GM19328 (cell line): ENCODE data around the gene CDHR5.

Source experiments
- ATAC-seq: cut with Tn5 transposase; IDR thresholded peaks from one replicate; pipeline ENCODE4 v1.9.1; 2021; ENCODE audit warnings: mild to moderate bottlenecking, moderate library complexity; ENCODE audit not compliant: unreplicated experiment

The CDHR5 gene

GRCh38 chr11:623349-623869 is 1.3 kb downstream of the CDHR5 start:
- no peak for ATAC-seq

GRCh38 chr11:621838-622237 is 2.9 kb downstream of the CDHR5 start:
- no peak for ATAC-seq

DNA sequence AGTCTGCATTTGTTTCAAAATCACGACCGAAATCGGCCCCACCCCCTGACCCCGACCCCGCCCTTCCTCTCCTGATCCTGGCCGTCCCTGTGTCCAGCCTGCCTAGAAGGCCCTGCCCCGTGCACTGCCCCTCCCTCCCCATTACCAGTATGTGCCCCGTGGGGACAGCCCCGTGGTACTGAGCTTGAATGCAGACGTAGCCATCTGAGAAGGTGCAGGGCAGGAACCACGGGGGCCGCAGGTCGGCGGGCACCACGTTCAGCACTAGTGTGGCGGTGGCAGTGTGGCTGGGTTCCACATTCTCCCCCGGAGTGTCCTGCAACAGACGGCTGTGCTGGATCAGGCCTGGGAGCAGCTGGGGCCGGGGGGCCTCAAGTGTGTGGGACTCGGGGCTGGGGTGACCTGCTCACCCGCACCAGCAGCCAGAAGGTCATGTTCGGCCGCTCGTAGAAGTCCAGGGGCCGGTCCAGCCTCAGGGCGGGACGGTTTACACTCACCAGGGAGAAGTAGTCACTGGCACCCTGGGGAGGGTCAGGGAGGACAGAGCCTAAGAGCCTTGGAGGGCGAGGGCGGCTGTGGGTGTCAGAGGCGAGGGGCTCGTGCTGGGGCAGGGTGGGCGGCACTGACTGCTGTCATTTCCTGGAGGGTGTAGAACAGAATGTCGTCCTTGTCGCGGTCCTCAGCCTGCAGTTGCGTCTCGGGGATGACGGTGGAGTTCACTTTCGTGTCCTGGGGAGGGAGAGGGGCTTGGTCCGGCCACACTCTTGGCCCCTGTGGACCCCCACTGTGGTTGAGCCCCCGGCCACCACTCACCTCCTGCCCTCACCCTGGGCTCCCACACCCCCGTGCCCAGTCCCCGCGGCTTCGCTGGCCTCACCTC is 3.6 kb downstream of the CDHR5 start:
- ATAC-seq: no peak

GRCh38 chr11:620201-620600 is 4.6 kb downstream of the CDHR5 start:
- no peak for ATAC-seq

DNA sequence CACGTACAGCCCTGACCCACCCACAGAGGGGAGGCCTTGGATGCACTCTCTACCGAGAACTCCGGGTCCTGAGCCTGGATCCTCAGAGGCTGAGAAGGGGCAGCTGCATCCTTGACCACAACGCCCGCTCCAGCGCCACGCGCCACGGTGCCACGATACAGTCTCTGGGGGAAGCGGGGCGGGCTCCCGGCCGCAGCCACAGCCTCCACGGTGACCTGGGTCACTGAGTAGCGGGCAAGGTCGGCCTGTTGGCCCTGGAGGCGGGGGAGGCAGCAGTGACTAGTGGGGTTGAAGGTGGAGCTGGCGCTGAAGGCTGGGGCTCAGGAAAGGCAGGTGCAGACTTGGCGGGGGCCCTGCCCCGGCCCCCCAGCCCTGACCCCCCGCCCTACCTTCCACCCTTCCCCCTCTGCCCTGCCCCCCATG is 5.1 kb downstream of the CDHR5 start:
- no peak for ATAC-seq

GRCh38 chr11:618856-619627 is 5.7 kb downstream of the CDHR5 start:
- no peak for ATAC-seq

GRCh38 chr11:617912-618682 is 6.7 kb downstream of the CDHR5 start:
- ATAC-seq: no peak

DNA sequence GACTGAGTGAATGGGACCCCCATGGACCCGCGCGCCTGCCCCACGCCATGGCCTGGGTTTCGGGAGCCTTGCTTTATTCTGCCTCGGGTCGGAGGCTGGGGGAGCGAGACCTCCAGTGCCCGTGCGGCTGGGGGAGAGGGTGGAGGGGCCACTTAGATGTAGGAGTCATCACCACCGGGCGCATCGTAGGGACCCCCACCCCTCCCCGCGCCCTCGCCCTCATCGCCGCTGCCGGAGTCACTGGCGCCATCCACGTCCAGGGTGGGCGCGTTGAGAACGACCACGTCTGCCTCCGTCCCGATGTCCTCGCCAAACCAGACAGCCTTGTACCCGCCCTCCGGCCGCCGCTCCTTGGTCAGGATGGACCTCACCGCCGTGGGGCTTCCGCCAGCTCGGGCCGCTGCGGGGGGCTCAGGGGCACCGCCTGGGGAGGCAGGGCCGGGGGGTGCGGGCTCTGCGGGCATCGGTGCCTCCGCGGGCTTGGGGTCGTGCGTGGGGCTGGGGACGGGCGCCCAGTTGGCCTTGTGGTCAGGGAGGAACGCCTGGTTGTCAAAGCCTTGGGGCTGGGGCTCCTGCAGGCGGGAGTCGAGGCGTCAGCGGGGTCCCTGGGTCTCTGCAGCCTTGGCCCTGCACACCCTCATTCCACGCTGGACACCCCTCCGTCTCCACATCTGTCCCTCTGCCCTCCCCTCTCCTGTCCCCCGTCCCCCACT is 7.4 kb downstream of the CDHR5 start:
- no peak for ATAC-seq

GRCh38 chr11:616320-617198 is 8.2 kb downstream of the CDHR5 start:
- no peak for ATAC-seq

DNA sequence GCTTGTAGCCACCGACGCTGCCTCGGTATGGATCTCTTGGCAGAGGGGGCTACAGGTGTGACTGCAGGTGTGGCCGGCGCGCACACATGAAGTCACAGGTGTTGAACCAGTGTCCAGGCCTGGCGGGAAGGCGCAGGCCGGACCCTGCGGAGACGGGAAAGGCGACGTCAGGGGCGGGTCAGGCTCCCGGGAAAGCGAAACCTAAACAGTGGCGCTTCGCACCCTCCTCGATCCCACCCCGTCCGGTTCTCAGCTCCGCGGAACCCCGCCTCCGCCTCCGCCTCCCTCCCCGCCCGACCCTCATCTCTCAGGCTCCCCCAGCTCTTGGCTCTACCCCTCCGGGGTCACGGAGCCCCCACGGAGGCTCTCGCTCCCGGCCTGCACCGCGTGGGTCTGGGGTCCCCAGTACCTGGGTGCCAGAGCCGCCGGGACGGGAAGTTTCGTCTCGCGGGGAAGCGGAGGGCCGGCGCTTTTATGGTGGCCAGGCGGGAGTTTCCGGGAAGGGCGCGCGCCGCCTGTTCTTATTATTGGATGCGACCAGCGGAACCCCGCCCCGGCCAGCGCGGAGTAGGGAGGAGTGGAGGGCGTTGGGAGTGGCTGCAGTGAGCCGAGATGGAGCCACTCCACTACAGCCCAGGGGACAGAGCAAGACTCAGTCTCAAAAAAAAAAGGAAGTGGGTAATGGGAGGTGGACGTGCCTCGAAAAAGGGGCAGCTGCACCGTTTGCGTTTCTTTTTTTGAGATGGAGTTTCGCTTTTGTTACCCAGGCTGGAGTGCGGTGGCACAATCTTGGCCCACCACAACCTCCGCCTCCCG is 9.0 kb downstream of the CDHR5 start, which contains the start of gene IRF7:
Gene IRF7 (minus strand): TSS at position 447 of the 816 bp plus-strand sequence. CDS start 586 bp downstream, outside the sequence.
- ATAC-seq: peak; percentile 74

DNA sequence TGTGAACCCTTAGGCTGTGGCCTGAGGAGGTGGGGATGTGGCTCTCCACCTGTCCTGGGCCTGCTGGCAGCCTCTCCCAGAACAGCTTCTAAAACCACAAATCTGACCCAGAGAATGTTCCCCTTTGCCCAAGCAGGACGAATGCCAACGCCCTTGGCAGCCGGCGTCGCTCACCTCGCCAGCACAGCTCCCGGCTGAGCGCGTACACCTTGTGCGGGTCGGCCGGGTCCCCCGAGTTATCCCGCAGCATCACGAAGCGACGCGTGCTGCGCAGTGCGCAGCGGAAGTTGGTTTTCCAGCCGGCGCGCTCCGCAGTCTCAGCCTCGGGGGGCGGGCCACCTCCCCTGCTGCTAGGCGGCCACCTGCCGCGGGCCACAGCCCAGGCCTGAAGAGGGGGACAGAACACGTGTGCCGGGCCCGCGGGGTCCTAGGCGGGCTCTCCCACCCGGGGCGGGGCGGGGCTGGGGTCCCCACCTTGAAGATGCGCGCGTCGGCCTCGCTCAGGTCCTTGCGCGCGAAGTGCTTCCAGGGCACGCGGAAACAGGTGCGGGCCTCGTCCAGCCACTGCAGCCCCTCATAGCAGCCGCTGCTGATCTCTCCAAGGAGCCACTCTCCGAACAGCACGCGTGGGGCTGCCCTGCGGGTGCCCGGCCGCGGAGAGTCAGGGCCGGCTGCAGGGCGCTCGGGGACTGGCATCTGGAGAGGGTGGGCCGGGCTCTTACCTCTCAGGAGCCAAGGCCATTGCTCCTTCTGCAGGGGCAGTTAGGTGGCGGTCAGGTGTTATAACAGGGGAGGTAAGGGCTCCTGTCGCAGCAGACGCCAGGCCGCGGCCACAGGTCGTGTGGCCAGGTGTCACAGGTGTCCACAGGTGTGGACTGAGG is 9.9 kb downstream of the CDHR5 start:
- no peak for ATAC-seq

DNA sequence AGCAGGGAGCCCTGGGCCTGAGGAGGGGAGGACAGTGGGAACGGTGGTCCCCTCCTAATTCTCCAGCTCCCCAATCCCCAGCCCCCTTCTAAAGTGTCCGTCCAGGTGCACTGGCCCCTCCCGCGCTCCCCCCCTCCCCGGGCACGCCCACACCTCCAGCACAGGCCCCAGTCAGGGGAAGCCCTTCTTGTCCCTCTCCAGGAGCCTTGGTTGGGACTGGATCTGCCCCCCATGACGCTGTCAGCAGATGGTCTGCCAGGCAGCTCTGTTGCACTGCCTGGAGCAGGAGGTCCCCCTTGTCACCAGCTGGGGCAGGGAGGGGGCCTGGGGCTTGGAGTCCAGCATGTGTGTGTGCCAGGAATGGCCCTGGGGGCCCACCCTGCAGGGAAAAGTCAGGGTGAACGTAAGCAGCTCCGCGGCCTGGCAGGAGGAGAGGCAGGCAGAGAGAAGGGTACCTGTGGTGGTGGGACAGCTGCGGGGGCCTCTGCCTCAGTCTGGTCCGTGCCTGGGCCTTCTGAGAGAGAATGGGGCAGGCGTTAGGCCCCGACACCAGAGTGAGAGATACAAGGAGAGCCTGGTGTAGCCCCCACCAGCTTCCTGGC is 10.6 kb downstream of the CDHR5 start:
- no peak for ATAC-seq

DNA sequence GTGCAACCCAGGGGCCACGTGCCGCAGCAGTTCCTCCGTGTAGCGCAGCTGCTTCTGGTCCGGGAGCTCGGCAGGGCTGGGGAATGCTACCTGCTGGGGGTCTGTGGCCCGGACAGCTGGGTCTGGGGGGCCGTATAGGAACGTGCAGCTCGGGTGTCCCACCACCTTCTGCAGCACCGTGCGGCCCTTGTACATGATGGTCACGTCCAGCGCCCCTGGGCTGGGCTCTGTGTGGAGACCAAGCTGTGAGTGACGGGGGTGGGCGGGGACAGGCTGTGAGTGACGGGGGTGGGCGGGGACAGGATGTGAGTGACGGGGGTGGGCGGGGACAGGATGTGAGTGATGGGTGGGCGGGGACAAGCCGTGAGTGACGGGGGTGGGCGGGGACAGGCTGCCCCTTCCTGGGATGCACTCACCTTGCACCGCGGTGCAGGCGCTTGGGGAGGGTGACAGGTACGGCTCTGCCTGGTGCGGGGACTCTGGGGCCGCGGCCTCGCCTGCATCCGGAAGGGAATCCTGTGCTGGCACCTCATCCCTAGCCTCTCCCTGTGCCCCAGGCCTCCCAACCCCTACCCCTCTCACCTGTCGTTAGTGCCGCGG is 11.3 kb downstream of the CDHR5 start:
- no peak for ATAC-seq

DNA sequence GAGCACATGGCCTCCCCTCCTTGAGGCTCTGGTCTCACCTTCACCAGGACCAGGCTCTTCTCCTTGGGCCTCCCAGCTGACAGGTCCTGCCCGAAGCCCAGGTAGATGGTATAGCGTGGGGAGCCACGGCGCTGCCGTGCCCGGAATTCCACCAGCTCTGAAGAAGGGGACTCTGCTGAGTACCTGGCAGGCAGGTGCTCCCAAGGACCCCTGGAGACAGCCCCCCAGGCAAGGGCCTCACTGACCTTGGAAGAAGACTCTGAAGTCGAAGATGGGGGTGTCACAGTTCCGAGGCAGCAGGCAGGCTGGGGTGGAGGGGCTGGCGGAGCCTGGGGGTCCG is 11.8 kb downstream of the CDHR5 start:
- no peak for ATAC-seq

DNA sequence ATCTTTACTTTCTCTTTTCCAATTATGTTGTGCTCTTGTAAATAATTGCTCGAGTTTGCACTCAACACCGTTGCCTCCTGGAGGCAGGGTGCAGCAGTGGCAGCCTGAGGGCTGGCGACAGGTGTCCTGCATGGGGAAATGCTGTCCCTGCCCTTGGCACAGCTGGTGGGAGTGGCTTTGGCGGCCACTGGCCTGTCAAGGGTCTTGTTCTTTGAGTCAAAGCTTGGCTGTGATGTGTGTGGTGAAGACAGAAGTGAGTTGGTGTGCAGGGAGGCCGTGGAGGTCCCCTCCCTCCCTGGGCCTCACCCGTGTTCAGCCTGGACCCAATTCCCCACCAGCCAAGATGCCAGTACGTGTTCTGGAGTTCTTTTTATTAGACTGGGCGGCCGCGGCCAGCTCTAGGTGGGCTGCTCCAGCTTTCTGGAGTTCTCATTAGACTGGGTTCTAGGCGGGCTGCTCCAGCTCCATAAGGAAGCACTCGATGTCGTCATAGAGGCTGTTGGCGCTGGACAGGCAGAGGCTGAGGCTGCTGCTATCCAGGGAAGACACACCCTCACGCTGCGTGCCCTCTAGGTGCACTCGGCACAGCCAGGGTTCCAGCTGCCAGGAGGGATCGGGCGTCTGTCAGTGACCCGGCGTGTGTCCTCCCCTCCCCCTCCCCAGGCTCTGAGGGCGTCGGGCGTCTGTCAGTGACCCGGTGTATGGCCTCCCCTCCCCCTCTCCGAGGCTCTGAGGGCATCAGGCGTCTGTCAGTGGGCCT is 12.4 kb downstream of the CDHR5 start:
- ATAC-seq: no peak
